GM19239 (cell line): Measurements from ENCODE around the gene AKT2.
A peak's percentile ranks its signal among the peaks of the same experiment; 100 is the strongest.
"Not testable (repeated sequence)": the region's sequence is repeated elsewhere in the genome, so short reads cannot be mapped to it uniquely, and the experiment has no call there.

Experiments
- DNase-seq: peaks from one replicate; pipeline ENCODE4 v3.0.0; 2011; ENCODE audit warnings: low spot score; ENCODE audit not compliant: insufficient read length
- FAIRE-seq: peaks from 2 replicates; lab custom pipeline; 2011; peaks lifted over from hg19 to GRCh38; lab: Jason Lieb, UNC

Gene AKT2

GRCh38 chr19:40224342-40225150, 60.6 kb downstream of the AKT2 start:
- FAIRE-seq: no peak
- no peak for DNase-seq

- DNase-seq (no peak), FAIRE-seq (no peak)
Observed at GRCh38 chr19:40223135-40223822, 61.9 kb downstream of the AKT2 start.

- peak; percentile 96 for FAIRE-seq
Observed at GRCh38 chr19:40221858-40222619, 63.1 kb downstream of the AKT2 start.

GRCh38 chr19:40220674-40221073, 64.5 kb downstream of the AKT2 start:
- DNase-seq: no peak
- FAIRE-seq: no peak

More at GRCh38 chr19:40221858-40222619, 63.1 kb downstream of the AKT2 start:
- DNase-seq: peak; percentile 99

GRCh38 chr19:40219721-40220276, 65.3 kb downstream of the AKT2 start:
- DNase-seq (no peak), FAIRE-seq (no peak)

DNA sequence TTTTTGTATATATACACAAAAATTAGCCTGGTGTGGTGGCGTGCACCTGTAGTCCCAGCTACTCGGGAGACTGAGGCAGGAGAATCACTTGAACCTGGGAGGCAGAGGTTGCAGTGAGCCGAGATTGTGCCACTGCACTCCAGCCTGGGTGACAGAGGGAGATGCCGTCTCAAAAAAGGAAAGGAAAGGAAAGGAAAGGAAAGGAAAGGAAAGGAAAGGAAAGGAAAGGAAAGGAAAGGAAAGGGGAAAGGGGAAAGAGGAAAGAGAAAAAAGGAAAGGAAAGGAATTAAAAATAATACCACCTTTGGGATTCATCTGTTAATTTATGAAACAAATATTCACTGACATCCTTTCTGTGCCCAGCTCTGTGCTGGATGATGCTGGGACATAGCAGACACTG, 66.1 kb downstream of the AKT2 start:
- FAIRE-seq, DNase-seq: not testable (repeated sequence)

GRCh38 chr19:40217934-40218890, 66.9 kb downstream of the AKT2 start, which contains the start of gene TTC9B:
Gene TTC9B, minus strand, starts transcription at chr19:40218384. Its CDS starts 3 bp downstream, at chr19:40218381.
- DNase-seq (no peak), FAIRE-seq (no peak)

GRCh38 chr19:40217027-40217810, 67.9 kb downstream of the AKT2 start:
- FAIRE-seq: no peak
- DNase-seq: no peak

DNA sequence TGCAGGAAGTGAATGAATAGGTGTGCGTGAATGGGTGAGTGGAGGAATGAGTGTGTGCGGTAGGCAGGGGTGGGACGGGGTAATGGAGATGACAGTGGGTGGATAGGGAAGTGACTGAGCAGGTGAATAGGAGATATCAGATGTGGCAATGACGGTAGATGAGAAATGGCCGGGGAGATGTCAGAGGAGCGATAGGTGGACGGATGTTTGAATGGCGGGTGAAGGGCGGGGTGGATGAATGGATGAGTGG, 68.4 kb downstream of the AKT2 start:
- DNase-seq: no peak
- FAIRE-seq: no peak

DNA sequence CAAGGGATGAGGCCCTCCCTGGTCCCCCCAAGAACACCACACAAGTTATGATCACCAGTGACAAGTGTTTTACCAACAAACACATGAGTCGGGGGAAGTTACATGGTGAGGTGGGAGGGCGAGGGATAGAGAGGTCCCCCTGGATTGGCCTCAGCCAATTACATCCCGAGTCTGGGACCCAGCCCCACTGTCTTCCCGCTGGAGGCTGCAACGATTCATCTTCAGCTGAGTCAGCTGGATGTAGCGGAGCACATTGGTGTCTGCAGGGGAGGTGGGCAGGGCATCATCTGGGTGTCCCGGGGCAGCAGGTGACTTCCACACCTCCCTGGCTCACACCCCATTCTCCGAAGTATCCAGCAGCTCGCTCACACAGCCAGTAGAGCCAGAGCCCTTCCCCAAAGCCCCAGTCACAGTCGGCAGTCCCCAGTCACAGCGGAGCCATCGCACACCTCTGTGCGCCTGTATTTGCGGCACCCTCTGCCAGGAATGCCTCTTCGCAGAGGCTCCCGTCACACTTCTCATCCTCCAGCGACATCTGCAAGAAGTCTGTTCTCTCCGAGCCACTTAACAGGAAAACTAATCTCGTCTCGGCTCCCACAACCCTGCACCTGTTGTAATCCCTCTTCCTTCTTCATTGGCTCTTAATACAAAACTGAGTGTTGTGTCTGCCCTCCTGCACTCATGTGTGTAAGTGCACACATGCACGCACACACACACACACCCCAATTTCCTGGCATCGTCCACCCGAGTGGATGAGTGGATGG, 69.0 kb downstream of the AKT2 start:
- FAIRE-seq (no peak), DNase-seq (no peak)

DNA sequence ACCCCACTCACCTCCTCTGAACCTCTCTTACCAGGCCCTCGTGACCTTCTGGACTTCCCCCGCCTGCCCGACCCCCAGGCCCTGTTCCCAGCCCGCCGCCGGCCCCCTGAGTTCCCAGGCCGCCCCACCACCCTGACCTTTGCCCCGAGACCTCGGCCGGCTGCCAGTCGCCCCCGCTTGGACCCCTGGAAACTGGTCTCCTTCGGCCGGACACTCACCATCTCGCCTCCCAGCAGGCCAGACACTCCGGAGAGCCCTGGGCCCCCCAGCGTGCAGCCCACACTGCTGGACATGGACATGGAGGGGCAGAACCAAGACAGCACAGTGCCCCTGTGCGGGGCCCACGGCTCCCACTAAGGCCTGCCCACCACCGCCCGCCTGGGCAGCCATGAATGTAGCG, 70.2 kb downstream of the AKT2 start:
- FAIRE-seq (no peak), DNase-seq (no peak)

DNA sequence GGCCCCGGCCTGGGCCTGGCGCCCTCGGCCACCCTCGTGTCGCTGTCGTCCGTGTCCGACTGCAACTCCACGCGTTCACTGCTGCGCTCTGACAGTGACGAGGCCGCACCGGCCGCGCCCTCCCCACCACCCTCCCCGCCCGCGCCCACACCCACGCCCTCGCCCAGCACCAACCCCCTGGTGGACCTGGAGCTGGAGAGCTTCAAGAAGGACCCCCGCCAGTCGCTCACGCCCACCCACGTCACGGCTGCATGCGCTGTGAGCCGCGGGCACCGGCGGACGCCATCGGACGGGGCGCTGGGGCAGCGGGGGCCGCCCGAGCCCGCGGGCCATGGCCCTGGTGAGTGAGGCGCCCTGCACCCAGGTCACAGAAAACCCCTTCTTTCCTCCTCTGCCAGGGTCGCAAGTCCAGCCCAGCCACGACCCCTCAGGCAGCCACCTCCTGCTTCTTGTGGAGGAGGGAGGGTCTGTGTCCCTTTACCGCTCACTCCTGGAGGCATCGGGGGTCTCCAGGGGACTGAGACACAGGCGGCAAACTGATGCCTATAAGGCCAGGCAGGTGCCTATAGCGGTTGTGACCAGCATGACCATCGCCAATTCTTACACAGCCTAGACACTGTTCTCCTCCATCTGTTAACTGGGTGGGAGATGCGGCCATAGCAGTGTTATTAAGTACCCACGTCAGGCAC, 71.1 kb downstream of the AKT2 start:
- FAIRE-seq: no peak
- DNase-seq: no peak

DNA sequence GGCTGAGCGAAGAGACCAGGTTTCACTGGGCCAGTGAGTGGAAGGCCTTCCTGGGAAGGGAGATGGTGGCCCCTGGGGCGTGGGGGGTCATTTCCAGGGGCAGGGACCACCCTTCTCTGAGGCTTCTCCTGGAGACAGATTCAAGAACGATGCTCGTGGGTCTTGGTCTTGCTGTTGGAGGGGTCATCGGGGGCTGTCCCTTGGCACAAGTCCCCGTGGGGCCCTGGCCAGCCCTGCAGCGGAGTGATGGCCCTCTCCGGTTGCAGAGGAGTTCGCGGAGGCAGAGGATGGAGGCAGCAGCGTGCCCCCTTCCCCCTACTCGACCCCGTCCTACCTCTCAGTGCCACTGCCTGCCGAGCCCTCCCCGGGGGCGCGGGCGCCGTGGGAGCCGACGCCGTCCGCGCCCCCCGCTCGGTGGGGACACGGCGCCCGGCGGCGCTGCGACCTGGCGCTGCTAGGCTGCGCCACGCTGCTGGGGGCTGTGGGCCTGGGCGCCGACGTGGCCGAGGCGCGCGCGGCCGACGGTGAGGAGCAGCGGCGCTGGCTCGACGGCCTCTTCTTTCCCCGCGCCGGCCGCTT, 71.8 kb downstream of the AKT2 start:
- DNase-seq (no peak), FAIRE-seq (no peak)

DNA sequence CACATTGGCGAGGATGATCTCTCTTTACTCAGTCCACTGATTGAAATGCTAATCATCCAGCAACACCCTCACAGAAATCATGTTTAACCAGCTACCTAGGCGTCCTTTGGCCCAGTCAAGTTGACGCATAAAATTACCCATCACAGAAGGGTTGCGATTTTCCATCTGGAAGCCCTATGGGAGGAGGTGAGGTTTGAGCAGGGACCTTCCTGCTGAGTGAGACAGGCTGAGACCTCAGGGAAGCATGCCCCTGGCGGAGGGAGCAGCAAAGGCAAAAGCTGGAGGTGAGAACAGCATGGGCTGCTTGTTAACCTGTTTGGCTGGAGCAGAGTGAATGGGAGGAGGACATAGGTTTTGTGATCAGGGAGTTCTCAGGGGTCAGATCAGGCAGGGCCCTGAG, 74.3 kb downstream of the AKT2 start:
- DNase-seq: no peak
- FAIRE-seq: no peak

DNA sequence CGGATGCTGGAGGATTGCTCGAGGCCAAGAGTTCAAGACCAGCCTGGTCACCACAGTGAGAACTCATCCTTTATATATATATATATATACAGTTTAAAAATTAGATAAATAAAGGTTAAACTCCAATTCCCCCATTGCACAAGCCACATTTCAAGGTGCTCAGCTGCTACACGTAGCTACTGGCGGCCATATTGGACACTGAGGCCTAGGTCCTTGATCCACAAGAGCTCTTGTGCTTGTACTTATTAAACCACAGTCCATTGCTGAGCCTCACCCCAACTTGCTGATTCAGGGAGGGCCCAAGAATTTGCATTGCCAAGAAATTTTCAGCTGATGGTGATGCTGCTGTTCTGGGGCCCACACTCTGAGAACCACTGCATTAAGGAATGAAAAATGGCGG, 76.5 kb downstream of the AKT2 start:
- no peak for FAIRE-seq
- DNase-seq: no peak

GRCh38 chr19:40205760-40206159, 79.4 kb downstream of the AKT2 start:
- FAIRE-seq (no peak), DNase-seq (no peak)

- FAIRE-seq (no peak), DNase-seq (no peak)
Observed at GRCh38 chr19:40204381-40204780, 80.8 kb downstream of the AKT2 start.
